ENCODE data around the gene MLLT10. TPM values are rescaled to one million over a fixed set of nuclear protein-coding genes. Genes with fewer than 3 reads are reported as not detected.
A peak's percentile ranks its signal among the peaks of the same experiment; 100 is the strongest.

Gene MLLT10
- total RNA-seq, 1 donor from 2014 or later: 32.3 TPM

- no peak overlapping the region for H3K4me3 ChIP-seq (ENCODE audit: low read depth, low read length)
- DNase-seq (ENCODE audit: low read depth): no peak
- no peak for TF ChIP-seq CTCF (IDR thresholded peaks at IDR 0.05; ENCODE audit: insufficient read depth, low read length, poor library complexity, severe bottlenecking)
- H3K27me3 ChIP-seq (ENCODE audit: control insufficient read depth, insufficient read depth, low read length): no peaks in the 10 kb centered on the region
- no peaks in the 10 kb centered on the region for H3K36me3 ChIP-seq (ENCODE audit: control insufficient read depth, insufficient read depth, low read length)
These were observed 9.9 kb upstream of the MLLT10 start for GRCh38 chr10:21524131-21524525.

GRCh38 chr10:21524526-21525366, 9.3 kb upstream of the MLLT10 start:
- TF ChIP-seq CTCF (IDR thresholded peaks at IDR 0.05; ENCODE audit: insufficient read depth, low read length, poor library complexity, severe bottlenecking): no peak
- DNase-seq (ENCODE audit: low read depth): no peak

GRCh38 chr10:21525367-21526187, 8.5 kb upstream of the MLLT10 start, which contains the start of gene SKIDA1:
Gene SKIDA1, minus strand, starts transcription at chr10:21525682. Its CDS starts 7,860 bp downstream, at chr10:21517822.
- no peaks in the 10 kb centered on the region for H3K27me3 ChIP-seq (ENCODE audit: control insufficient read depth, insufficient read depth, low read length)
- peak within 1 kb of the TSS; percentile 49 for H3K4me3 ChIP-seq (ENCODE audit: low read depth, low read length)
- TF ChIP-seq CTCF (IDR thresholded peaks at IDR 0.05; ENCODE audit: insufficient read depth, low read length, poor library complexity, severe bottlenecking): no peak
- H3K36me3 ChIP-seq (ENCODE audit: control insufficient read depth, insufficient read depth, low read length): no peaks in the 10 kb centered on the region
- peak; percentile 61 for DNase-seq (ENCODE audit: low read depth)

More at GRCh38 chr10:21524526-21525366, 9.3 kb upstream of the MLLT10 start:
- H3K4me3 ChIP-seq (ENCODE audit: low read depth, low read length): peak overlapping the region; percentile 49
- no peaks in the 10 kb centered on the region for H3K27me3 ChIP-seq (ENCODE audit: control insufficient read depth, insufficient read depth, low read length)
- H3K36me3 ChIP-seq (ENCODE audit: control insufficient read depth, insufficient read depth, low read length): no peaks in the 10 kb centered on the region

GRCh38 chr10:21526188-21526859, 7.7 kb upstream of the MLLT10 start:
- H3K4me3 ChIP-seq (ENCODE audit: low read depth, low read length): peak overlapping the region; percentile 49
- TF ChIP-seq CTCF (IDR thresholded peaks at IDR 0.05; ENCODE audit: insufficient read depth, low read length, poor library complexity, severe bottlenecking): no peak
- no peak for DNase-seq (ENCODE audit: low read depth)

GRCh38 chr10:21526860-21527597, 7.0 kb upstream of the MLLT10 start:
- Histone ChIP-seq H3K36me3 (ENCODE audit: control insufficient read depth, insufficient read depth, low read length) (no peaks in the 10 kb centered on the region), H3K4me3 (ENCODE audit: low read depth, low read length) (peak overlapping the region; percentile 49), H3K27me3 (ENCODE audit: control insufficient read depth, insufficient read depth, low read length) (no peaks in the 10 kb centered on the region)
- DNase-seq (ENCODE audit: low read depth): no peak
- TF ChIP-seq CTCF (IDR thresholded peaks at IDR 0.05; ENCODE audit: insufficient read depth, low read length, poor library complexity, severe bottlenecking): no peak

More at GRCh38 chr10:21526188-21526859, 7.7 kb upstream of the MLLT10 start:
- Histone ChIP-seq H3K27me3 (ENCODE audit: control insufficient read depth, insufficient read depth, low read length) (no peaks in the 10 kb centered on the region), H3K36me3 (ENCODE audit: control insufficient read depth, insufficient read depth, low read length) (no peaks in the 10 kb centered on the region)
